HL-60 (cell line): ENCODE measurements around the gene CACNA1C.

ENCODE experiments used
- DNase-seq, 2 experiments: peaks; one replicate each; pipeline ENCODE4 v3.0.0-alpha.2; 2010 to 2020; ENCODE audit warnings: low read depth in 1 of 2, low spot score in 1 of 2
- H3K27ac ChIP-seq: fragments of 250-450 bp; sonication (Bioruptor Pico); replicated peaks from 2 replicates; pipeline ENCODE4 v1.5.1; 2020; ENCODE audit warnings: mild to moderate bottlenecking, moderate library complexity
- H3K27me3 ChIP-seq: fragments of 250-450 bp; sonication (Bioruptor Pico); 2 replicates; pipeline ENCODE4 v1.5.1; 2021; ENCODE audit warnings: mild to moderate bottlenecking, moderate library complexity; ENCODE audit not compliant: insufficient read depth, poor library complexity, severe bottlenecking
- H3K4me3 ChIP-seq: replicated peaks from 2 replicates; pipeline ENCODE4 v1.5.1; 2011; ENCODE audit warnings: mild to moderate bottlenecking, control low read depth, low read length; ENCODE audit not compliant: insufficient read depth
- CTCF ChIP-seq: IDR thresholded peaks from one replicate; pipeline ENCODE4 v1.5.1; 2011; ENCODE audit warnings: low read length, control low read depth, inconsistent platforms; ENCODE audit not compliant: insufficient read depth
- GABPA ChIP-seq: IDR thresholded peaks from 2 replicates; pipeline ENCODE4 v1.6.1; 2012; ENCODE audit warnings: low read depth
- POLR2AphosphoS5 ChIP-seq: IDR thresholded peaks from 2 replicates; pipeline ENCODE4 v1.6.1; 2012; ENCODE audit warnings: low read depth
- REST ChIP-seq: IDR thresholded peaks from 2 replicates; pipeline ENCODE4 v1.6.1; 2012; ENCODE audit warnings: low read depth; ENCODE audit not compliant: insufficient replicate concordance
- SPI1 ChIP-seq: IDR thresholded peaks from 2 replicates; pipeline ENCODE4 v1.6.1; 2012; ENCODE audit warnings: low read depth, mild to moderate bottlenecking, borderline replicate concordance

The CACNA1C gene

GRCh38 chr12:2561367-2561766, 508.6 kb downstream of the CACNA1C start:
- no peak overlapping the region for H3K4me3 ChIP-seq
- no peaks in the 10 kb centered on the region for H3K27me3 ChIP-seq
- TF ChIP-seq POLR2AphosphoS5 = no peak
- TF ChIP-seq CTCF = no peak
- no peak for TF ChIP-seq SPI1
- no peak for TF ChIP-seq REST
- TF ChIP-seq GABPA = no peak
- H3K27ac ChIP-seq = no peak overlapping the region; the same call in 1 of the 2 replicates
- peak; percentile 32 to 63 for DNase-seq

GRCh38 chr12:2562400-2562799, 509.6 kb downstream of the CACNA1C start:
- TF ChIP-seq POLR2AphosphoS5 = no peak
- TF ChIP-seq CTCF = no peak
- no peak for TF ChIP-seq SPI1
- TF ChIP-seq GABPA = no peak
- no peak for TF ChIP-seq REST
- no peaks in the 10 kb centered on the region for H3K27me3 ChIP-seq
- no peak overlapping the region for H3K27ac ChIP-seq
- DNase-seq = no peak
- no peak overlapping the region for H3K4me3 ChIP-seq

GRCh38 chr12:2563709-2564108, 510.9 kb downstream of the CACNA1C start:
- no peak overlapping the region for H3K27ac ChIP-seq
- no peaks in the 10 kb centered on the region for H3K27me3 ChIP-seq
- TF ChIP-seq POLR2AphosphoS5 (no peak), CTCF (no peak), SPI1 (no peak), GABPA (no peak), REST (no peak)
- DNase-seq = no peak
- H3K4me3 ChIP-seq = no peak overlapping the region
